Right lobe of liver (tissue), 4 donors: ENCODE results near the gene TTC38.

Source experiments
- CTCF ChIP-seq, 4 donors: fragments of 200-600 bp in 3 of 4; fragments of 450-650 bp in 1 of 4; IDR thresholded peaks; one replicate each; pipeline versions ENCODE4 v1.5.1 to v1.8.0; 2016 to 2022; ENCODE audit warnings: antibody characterized with exemption in 4 of 4, mild to moderate bottlenecking in 2 of 4
- POLR2A ChIP-seq: fragments of 450-650 bp; IDR thresholded peaks from one replicate; pipeline ENCODE4 v1.6.1; 2017; ENCODE audit warnings: antibody characterized with exemption, mild to moderate bottlenecking
- donor health status: DM: no; HTN: no; CAD: no.
- donor health status: DM: no; HTN: no; CAD: no.
- donor health status: DM: no; HTN: yes; CAD: no.

GRCh38 chr22:46295277-46295971 is 27.6 kb downstream of the TTC38 start:
- TF ChIP-seq CTCF (IDR thresholded peaks at IDR 0.05), result no peak
- TF ChIP-seq POLR2A, result no peak
